HepG2 (cell line): Measurements from ENCODE around the gene TRIM69. TPM values are rescaled to one million over a fixed set of nuclear protein-coding genes. Genes with fewer than 3 reads are reported as not detected.

ENCODE experiments used
- EHMT2 ChIP-seq: fragments of 200-600 bp; sonication (generic); IDR thresholded peaks from 2 replicates; pipeline ENCODE4 v1.7.0; 2017; ENCODE audit warnings: antibody characterized with exemption, low read depth, low read length, borderline replicate concordance
- ESRRA ChIP-seq: sonication (generic); formaldehyde crosslinking; IDR thresholded peaks from 2 replicates; pipeline ENCODE4 v1.5.1; 2020; ENCODE audit warnings: mild to moderate bottlenecking, low read depth, missing genetic modification reagents
- HOXA9 ChIP-seq: sonication (generic); formaldehyde crosslinking; IDR thresholded peaks from 2 replicates; pipeline ENCODE4 v1.8.1; 2022; ENCODE audit warnings: missing genetic modification reagents, mild to moderate bottlenecking, moderate library complexity, borderline replicate concordance
- LBX2 ChIP-seq: sonication (generic); formaldehyde crosslinking; IDR thresholded peaks from 2 replicates; pipeline ENCODE4 v1.5.0; 2020; ENCODE audit warnings: missing genetic modification reagents, mild to moderate bottlenecking, borderline replicate concordance
- NCOR1 ChIP-seq: fragments of 200-600 bp; sonication (generic); IDR thresholded peaks from 2 replicates; pipeline ENCODE4 v1.7.0; 2017; ENCODE audit warnings: antibody characterized with exemption, low read length, borderline replicate concordance
- NFIC ChIP-seq: IDR thresholded peaks from 2 replicates; pipeline ENCODE4 v1.6.1; 2012; ENCODE audit warnings: mild to moderate bottlenecking, low read length, inconsistent platforms
- NONO ChIP-seq, 2 experiments: fragments of 450-650 bp in 1 of 2; sonication (generic) in 1 of 2; formaldehyde crosslinking in 1 of 2; IDR thresholded peaks in 1 of 2; conservative IDR thresholded peaks in 1 of 2; 2 replicates each; pipeline versions ENCODE4 v1.6.1 to v1.8.0; 2017 to 2022; ENCODE audit warnings: mild to moderate bottlenecking in 1 of 2, missing genetic modification reagents in 1 of 2, moderate library complexity in 1 of 2
- NR2C2 ChIP-seq: sonication (generic); formaldehyde crosslinking; IDR thresholded peaks from 2 replicates; pipeline ENCODE4 v1.4.0; 2020; ENCODE audit warnings: missing genetic modification reagents, mild to moderate bottlenecking, moderate library complexity, borderline replicate concordance
- PATZ1 ChIP-seq: sonication (generic); formaldehyde crosslinking; IDR thresholded peaks from 2 replicates; pipeline ENCODE4 v1.4.0; 2020; ENCODE audit warnings: missing genetic modification reagents
- PLSCR1 ChIP-seq: sonication (generic); formaldehyde crosslinking; IDR thresholded peaks from 2 replicates; pipeline ENCODE4 v1.5.0; 2020; ENCODE audit warnings: missing genetic modification reagents, mild to moderate bottlenecking, borderline replicate concordance
- TSC22D2 ChIP-seq: sonication (generic); formaldehyde crosslinking; IDR thresholded peaks from 2 replicates; pipeline ENCODE4 v1.5.1; 2020; ENCODE audit warnings: missing genetic modification reagents, mild to moderate bottlenecking, borderline replicate concordance
- ZBTB34 ChIP-seq: sonication (generic); formaldehyde crosslinking; IDR thresholded peaks from 2 replicates; pipeline ENCODE4 v1.8.0; 2022; ENCODE audit warnings: mild to moderate bottlenecking, missing genetic modification reagents
- ZBTB43 ChIP-seq: sonication (generic); formaldehyde crosslinking; conservative IDR thresholded peaks from 2 replicates; pipeline ENCODE4 v1.4.0; 2020; ENCODE audit warnings: missing genetic modification reagents
- ZFY ChIP-seq: sonication (generic); formaldehyde crosslinking; IDR thresholded peaks from 2 replicates; pipeline ENCODE4 v1.4.0; 2020; ENCODE audit warnings: missing genetic modification reagents
- ZNF260 ChIP-seq: sonication (generic); formaldehyde crosslinking; IDR thresholded peaks from 2 replicates; pipeline ENCODE4 v1.4.0; 2020; ENCODE audit warnings: missing genetic modification reagents, low read depth, mild to moderate bottlenecking, borderline replicate concordance
- ZNF275 ChIP-seq: sonication (generic); formaldehyde crosslinking; IDR thresholded peaks from 2 replicates; pipeline ENCODE4 v1.8.0; 2022; ENCODE audit warnings: missing genetic modification reagents, mild to moderate bottlenecking, inconsistent platforms, borderline replicate concordance
- ZNF331 ChIP-seq: sonication (generic); formaldehyde crosslinking; IDR thresholded peaks from 2 replicates; pipeline ENCODE4 v1.4.0; 2020; ENCODE audit warnings: missing genetic modification reagents
- ZNF605 ChIP-seq: sonication (generic); formaldehyde crosslinking; IDR thresholded peaks from 2 replicates; pipeline ENCODE4 v1.8.0; 2022; ENCODE audit warnings: mild to moderate bottlenecking, missing genetic modification reagents
- ZNF703 ChIP-seq: sonication (generic); formaldehyde crosslinking; IDR thresholded peaks from 2 replicates; pipeline ENCODE4 v1.5.1; 2020; ENCODE audit warnings: missing genetic modification reagents, mild to moderate bottlenecking, moderate library complexity, borderline replicate concordance
- ZNF749 ChIP-seq: sonication (generic); formaldehyde crosslinking; IDR thresholded peaks from 2 replicates; pipeline ENCODE4 v1.8.0; 2022; ENCODE audit warnings: mild to moderate bottlenecking, missing genetic modification reagents, moderate library complexity, borderline replicate concordance
- polyA plus RNA-seq, 8 experiments: library from polyadenylated mRNA; depleted of rRNA in 3 of 8; stranded (reverse) in 7 of 8; unstranded in 1 of 8; fragments of >200 nt; fragmentation: Illumina TruSeq in 4 of 8; extraction: Trizol in 4 of 8; gene quantifications; 2 replicates each; pipeline versions ENCODE4 v1.2.1 to v1.2.3, GENCODE V29; 2011 to 2016; ENCODE audit warnings: low read depth in 4 of 8, missing spikeins in 1 of 8, mixed read lengths in 1 of 8; ENCODE audit not compliant: insufficient read depth in 1 of 8
- total RNA-seq, 5 experiments: library from RNA; depleted of rRNA; stranded (reverse); fragments of >200 nt; fragmentation: Illumina TruSeq; extraction: Trizol; gene quantifications; 2 replicates each; pipeline ENCODE4 v1.2.3, GENCODE V29; 2016; ENCODE audit warnings: low read depth in 1 of 5

The TRIM69 gene
- total and polyA plus RNA-seq, 2 of the 13 experiments (the other 11 are each of a cell fraction or from before 2014, with no cell fraction given): 2.6 to 3.2 TPM

- TF ChIP-seq NR2C2: peak; percentile 15; the same call in 1 of the 2 replicates
- 0 out of 2 replicates have a peak, but pooled peaks have one; percentile 54 for TF ChIP-seq ESRRA (CRISPR knock-in tag)
- TF ChIP-seq PATZ1 (CRISPR knock-in tag): peak; percentile 77
- TF ChIP-seq ZNF605: peak; percentile 76; the same call in 1 of the 2 replicates
- TF ChIP-seq ZBTB43 (CRISPR knock-in tag): 0 out of 2 replicates have a peak, but pooled peaks have one; percentile 33
- peak; percentile 46; the same call in 1 of the 2 replicates for TF ChIP-seq EHMT2
- 0 out of 2 replicates have a peak, but pooled peaks have one; percentile 44 for TF ChIP-seq TSC22D2 (CRISPR knock-in tag)
- TF ChIP-seq ZNF260 (CRISPR knock-in tag): no peak
- TF ChIP-seq ZBTB34 (CRISPR knock-in tag): peak; percentile 94
- TF ChIP-seq PLSCR1 (CRISPR knock-in tag): no peak
- peak; percentile 84 for TF ChIP-seq NCOR1
- TF ChIP-seq LBX2 (CRISPR knock-in tag): no peak
- TF ChIP-seq ZNF703 (CRISPR knock-in tag): no peak
- TF ChIP-seq ZFY (CRISPR knock-in tag): no peak
- TF ChIP-seq ZNF275 (CRISPR knock-in tag): no peak
- no peak for TF ChIP-seq NONO (IDR thresholded peaks at IDR 0.05)
- peak; percentile 67 for TF ChIP-seq NONO (CRISPR knock-in tag; conservative IDR thresholded peaks at IDR 0.05)
- 0 out of 2 replicates have a peak, but pooled peaks have one; percentile 62 for TF ChIP-seq HOXA9 (CRISPR knock-in tag)
- TF ChIP-seq NFIC: peak; percentile 52; the same call in 1 of the 2 replicates
- TF ChIP-seq ZNF749 (CRISPR knock-in tag): no peak
- peak; percentile 62; the same call in 1 of the 2 replicates for TF ChIP-seq ZNF331
These were observed 75.7 kb downstream of the TRIM69 start (continued) for GRCh38 chr15:44812029-44812517.
